Suprapubic skin (tissue), 4 donors: Measurements from ENCODE around the gene FUCA1. TPM values are rescaled to one million over a fixed set of nuclear protein-coding genes. Genes with fewer than 3 reads are reported as not detected.

ENCODE experiments used
- DNase-seq, 2 donors: peaks; one replicate each; pipeline ENCODE4 v3.0.0-alpha.2; 2019; ENCODE audit warnings: low spot score in 2 of 2
- H3K27ac ChIP-seq: fragments of 200-600 bp; sonication (generic); one replicate; pipeline ENCODE4 v1.5.1; 2019
- H3K27me3 ChIP-seq: fragments of 200-600 bp; sonication (generic); one replicate; pipeline ENCODE4 v1.5.1; 2019
- H3K36me3 ChIP-seq: fragments of 200-600 bp; sonication (generic); one replicate; pipeline ENCODE4 v1.5.1; 2019
- H3K4me1 ChIP-seq: fragments of 200-600 bp; sonication (generic); one replicate; pipeline ENCODE4 v1.5.1; 2019
- H3K4me3 ChIP-seq: fragments of 200-600 bp; sonication (generic); one replicate; pipeline ENCODE4 v1.5.1; 2019; ENCODE audit warnings: mild to moderate bottlenecking
- H3K9me3 ChIP-seq: fragments of 200-600 bp; sonication (generic); one replicate; pipeline ENCODE4 v1.5.1; 2019
- EP300 ChIP-seq: sonication (generic); formaldehyde crosslinking; IDR thresholded peaks from one replicate; pipeline ENCODE4 v1.6.1; 2017; ENCODE audit warnings: antibody characterized with exemption
- POLR2A ChIP-seq, 2 donors: fragments of 450-650 bp; IDR thresholded peaks; one replicate each; pipeline ENCODE4 v1.6.1; 2017; ENCODE audit warnings: antibody characterized with exemption in 2 of 2, mild to moderate bottlenecking in 2 of 2, moderate library complexity in 2 of 2
- POLR2AphosphoS5 ChIP-seq, 3 donors: sonication (generic); formaldehyde crosslinking; IDR thresholded peaks; one replicate each; pipeline ENCODE4 v1.6.1; 2017; ENCODE audit warnings: antibody characterized with exemption in 3 of 3
- WGBS: methylation state at CpG from one replicate; pipeline ENCODE4 v1.1.5; 2018; 5-methylcytosine and 5-hydroxymethylcytosine counted together
- total RNA-seq, 4 donors: library from RNA; depleted of rRNA; stranded (reverse); fragments of >200 nt; gene quantifications; one replicate each; pipeline ENCODE4 v1.1.0, GENCODE V29; 2016
- TF ChIP-seq, protein P1 (sequence below), 2 donors: fragments of 200-600 bp in 1 of 2; fragments of 450-650 bp in 1 of 2; sonication (generic) in 1 of 2; IDR thresholded peaks; one replicate each; pipeline ENCODE4 v1.5.1; 2016 to 2019; ENCODE audit warnings: antibody characterized with exemption in 2 of 2, mild to moderate bottlenecking in 1 of 2, moderate library complexity in 1 of 2

Gene FUCA1
- total RNA-seq, 4 donors from 2014 or later, result 11.8 to 17.6 (median 13.8) TPM

DNA sequence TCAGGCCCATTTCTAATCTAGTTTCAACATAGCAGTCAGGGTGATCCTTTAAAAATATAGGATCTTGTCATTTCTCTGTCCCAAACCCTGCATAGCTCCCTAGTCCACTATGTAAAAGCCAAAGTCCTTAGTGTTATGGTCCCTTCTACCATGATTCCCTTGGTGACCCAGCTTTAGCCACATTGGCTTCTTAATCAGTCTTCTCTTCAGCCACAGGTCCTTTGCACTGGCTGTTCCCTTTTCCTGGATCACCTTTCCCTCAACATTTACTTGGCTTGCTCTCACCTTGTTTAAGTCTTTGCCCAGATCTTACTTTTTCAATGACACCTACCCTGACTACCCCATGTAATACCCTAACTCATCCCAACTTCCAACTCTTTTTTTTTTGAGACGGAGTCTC, 11.7 kb upstream of the FUCA1 start:
- no peak for DNase-seq
- peaks cover 6% of the 10 kb centered on the region for H3K9me3 ChIP-seq
- no peaks in the 10 kb centered on the region for H3K27me3 ChIP-seq
- no peaks in the 10 kb centered on the region for H3K36me3 ChIP-seq
- H3K27ac ChIP-seq, result no peak overlapping the region
- no peaks in the 10 kb centered on the region for H3K4me1 ChIP-seq
- TF ChIP-seq EP300 (no peak), POLR2A (IDR thresholded peaks at IDR 0.05) (no peak), POLR2AphosphoS5 (IDR thresholded peaks at IDR 0.05) (no peak)
- TF ChIP-seq, protein P1, sequence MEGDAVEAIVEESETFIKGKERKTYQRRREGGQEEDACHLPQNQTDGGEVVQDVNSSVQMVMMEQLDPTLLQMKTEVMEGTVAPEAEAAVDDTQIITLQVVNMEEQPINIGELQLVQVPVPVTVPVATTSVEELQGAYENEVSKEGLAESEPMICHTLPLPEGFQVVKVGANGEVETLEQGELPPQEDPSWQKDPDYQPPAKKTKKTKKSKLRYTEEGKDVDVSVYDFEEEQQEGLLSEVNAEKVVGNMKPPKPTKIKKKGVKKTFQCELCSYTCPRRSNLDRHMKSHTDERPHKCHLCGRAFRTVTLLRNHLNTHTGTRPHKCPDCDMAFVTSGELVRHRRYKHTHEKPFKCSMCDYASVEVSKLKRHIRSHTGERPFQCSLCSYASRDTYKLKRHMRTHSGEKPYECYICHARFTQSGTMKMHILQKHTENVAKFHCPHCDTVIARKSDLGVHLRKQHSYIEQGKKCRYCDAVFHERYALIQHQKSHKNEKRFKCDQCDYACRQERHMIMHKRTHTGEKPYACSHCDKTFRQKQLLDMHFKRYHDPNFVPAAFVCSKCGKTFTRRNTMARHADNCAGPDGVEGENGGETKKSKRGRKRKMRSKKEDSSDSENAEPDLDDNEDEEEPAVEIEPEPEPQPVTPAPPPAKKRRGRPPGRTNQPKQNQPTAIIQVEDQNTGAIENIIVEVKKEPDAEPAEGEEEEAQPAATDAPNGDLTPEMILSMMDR (IDR thresholded peaks at IDR 0.05), result no peak
- H3K4me3 ChIP-seq, result no peak overlapping the region
- 94% methylated on average over 1 of the region's 1 CpG for WGBS

DNA sequence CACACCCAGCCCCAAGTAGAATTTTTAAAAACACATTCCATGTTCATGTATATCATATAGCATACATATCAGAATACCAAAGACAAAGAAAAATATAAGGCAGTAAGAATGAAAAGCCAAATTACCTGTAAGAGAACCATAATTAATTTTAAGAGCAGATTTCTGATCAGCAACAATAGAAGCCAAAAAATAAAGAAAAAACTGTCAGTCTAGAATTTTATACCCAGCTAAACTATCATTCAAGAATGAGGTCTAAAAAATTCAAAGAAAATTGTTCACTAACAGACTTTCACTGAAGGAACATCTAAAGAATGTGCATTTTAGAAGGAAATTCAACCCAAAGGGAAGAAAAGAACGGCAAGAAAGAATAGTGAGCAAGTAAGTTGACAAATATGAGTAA, 10.6 kb upstream of the FUCA1 start:
- no peaks in the 10 kb centered on the region for H3K4me1 ChIP-seq
- 81% methylated on average over 1 of the region's 1 CpG for WGBS
- H3K4me3 ChIP-seq, result no peak overlapping the region
- H3K27me3 ChIP-seq, result no peaks in the 10 kb centered on the region
- peaks cover 6% of the 10 kb centered on the region for H3K9me3 ChIP-seq
- no peak overlapping the region for H3K27ac ChIP-seq
- H3K36me3 ChIP-seq, result no peaks in the 10 kb centered on the region
- TF ChIP-seq, protein P1 (IDR thresholded peaks at IDR 0.05), result no peak
- TF ChIP-seq POLR2AphosphoS5 (IDR thresholded peaks at IDR 0.05) (no peak), POLR2A (IDR thresholded peaks at IDR 0.05) (no peak), EP300 (no peak)
- no peak for DNase-seq

DNA sequence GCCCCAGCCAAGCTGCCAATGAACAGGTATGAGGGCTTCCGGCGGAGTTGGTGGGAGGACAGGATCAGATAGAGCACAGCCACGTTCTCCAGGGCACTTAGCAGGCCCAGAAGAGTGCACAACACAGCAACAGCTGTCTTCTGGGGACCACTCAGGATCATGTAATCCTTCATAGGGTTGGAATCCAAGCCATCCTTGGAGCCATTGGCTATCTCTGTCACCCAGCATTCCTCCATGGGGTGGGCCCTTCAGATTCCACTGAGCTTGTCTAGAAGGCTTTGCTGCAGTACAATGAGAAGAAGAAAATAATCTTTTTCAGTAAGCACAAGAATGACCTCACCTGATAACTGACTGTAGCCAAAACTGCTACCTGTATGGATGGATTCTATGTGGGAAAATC, 7.3 kb upstream of the FUCA1 start:
- no peak overlapping the region for H3K27ac ChIP-seq
- no peaks in the 10 kb centered on the region for H3K36me3 ChIP-seq
- DNase-seq, result no peak
- H3K4me3 ChIP-seq, result no peak overlapping the region
- no peak for TF ChIP-seq POLR2AphosphoS5 (IDR thresholded peaks at IDR 0.05)
- no peak for TF ChIP-seq POLR2A (IDR thresholded peaks at IDR 0.05)
- no peak for TF ChIP-seq EP300
- TF ChIP-seq, protein P1 (IDR thresholded peaks at IDR 0.05), result no peak
- WGBS, result 84% methylated on average over 3 of the region's 3 CpGs
- peaks cover 6% of the 10 kb centered on the region for H3K9me3 ChIP-seq
- no peaks in the 10 kb centered on the region for H3K4me1 ChIP-seq
- H3K27me3 ChIP-seq, result no peaks in the 10 kb centered on the region

DNA sequence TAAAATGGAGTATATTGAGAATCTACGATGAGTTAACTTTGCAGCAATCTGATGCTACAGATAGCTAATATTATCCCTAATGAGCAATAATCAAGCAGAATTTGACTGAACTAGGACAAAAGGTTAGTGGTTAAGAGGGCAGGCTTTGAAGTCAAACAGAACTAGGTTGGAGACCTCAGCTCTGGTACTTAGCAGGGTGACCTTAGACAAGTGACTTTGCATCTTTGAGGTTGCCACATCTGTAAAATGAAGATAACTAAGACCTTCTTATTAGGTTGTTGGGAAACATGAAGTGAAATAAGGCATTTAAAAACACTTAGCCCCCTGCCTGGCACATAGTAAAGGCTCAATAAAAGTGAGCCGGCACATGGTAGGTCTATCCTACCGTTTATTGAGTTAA, 4.3 kb upstream of the FUCA1 start:
- Histone ChIP-seq H3K27me3 (no peaks in the 10 kb centered on the region), H3K27ac (no peak overlapping the region), H3K9me3 (no peaks in the 10 kb centered on the region), H3K4me3 (no peak overlapping the region), H3K4me1 (peaks cover 8% of the 10 kb centered on the region), H3K36me3 (no peaks in the 10 kb centered on the region)
- DNase-seq, result no peak
- WGBS, result 91% methylated on average over 3 of the region's 3 CpGs
- no peak for TF ChIP-seq POLR2AphosphoS5 (IDR thresholded peaks at IDR 0.05)
- TF ChIP-seq, protein P1 (IDR thresholded peaks at IDR 0.05), result no peak
- TF ChIP-seq EP300, result no peak
- TF ChIP-seq POLR2A (IDR thresholded peaks at IDR 0.05), result no peak

DNA sequence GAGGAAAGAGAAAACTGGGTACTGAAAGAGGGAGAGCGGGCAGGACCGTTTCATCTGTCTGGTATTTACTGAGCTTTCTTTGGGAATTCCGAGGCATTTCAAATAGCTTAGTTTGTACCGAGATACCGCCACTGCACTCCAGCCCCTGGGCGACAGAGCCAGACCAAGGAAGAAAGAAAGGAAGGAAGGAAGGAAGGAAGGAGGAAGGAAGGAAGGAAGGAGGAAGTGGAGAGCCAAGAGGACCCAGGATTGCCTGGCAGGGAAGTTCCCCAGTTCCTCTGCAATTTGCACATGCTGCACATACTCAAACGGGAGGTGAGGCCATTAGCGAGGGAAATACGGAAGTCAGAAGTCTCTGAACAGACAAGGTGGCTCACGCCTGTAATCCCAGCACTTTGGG, 961 bp upstream of the FUCA1 start:
- Histone ChIP-seq H3K9me3 (no peaks in the 10 kb centered on the region), H3K36me3 (peaks cover 5% of the 10 kb centered on the region), H3K4me3 (peak overlapping the region; percentile 83), H3K4me1 (peaks cover 21% of the 10 kb centered on the region), H3K27ac (peak overlapping the region; percentile 70), H3K27me3 (no peaks in the 10 kb centered on the region)
- 50% methylated on average over 10 of the region's 10 CpGs for WGBS
- no peak for DNase-seq
- TF ChIP-seq EP300 (no peak), POLR2A (IDR thresholded peaks at IDR 0.05) (no peak), POLR2AphosphoS5 (IDR thresholded peaks at IDR 0.05) (no peak)
- TF ChIP-seq, protein P1 (IDR thresholded peaks at IDR 0.05), result no peak
